ENCODE measurements around the gene TRAPPC2L.

The TRAPPC2L gene

DNA sequence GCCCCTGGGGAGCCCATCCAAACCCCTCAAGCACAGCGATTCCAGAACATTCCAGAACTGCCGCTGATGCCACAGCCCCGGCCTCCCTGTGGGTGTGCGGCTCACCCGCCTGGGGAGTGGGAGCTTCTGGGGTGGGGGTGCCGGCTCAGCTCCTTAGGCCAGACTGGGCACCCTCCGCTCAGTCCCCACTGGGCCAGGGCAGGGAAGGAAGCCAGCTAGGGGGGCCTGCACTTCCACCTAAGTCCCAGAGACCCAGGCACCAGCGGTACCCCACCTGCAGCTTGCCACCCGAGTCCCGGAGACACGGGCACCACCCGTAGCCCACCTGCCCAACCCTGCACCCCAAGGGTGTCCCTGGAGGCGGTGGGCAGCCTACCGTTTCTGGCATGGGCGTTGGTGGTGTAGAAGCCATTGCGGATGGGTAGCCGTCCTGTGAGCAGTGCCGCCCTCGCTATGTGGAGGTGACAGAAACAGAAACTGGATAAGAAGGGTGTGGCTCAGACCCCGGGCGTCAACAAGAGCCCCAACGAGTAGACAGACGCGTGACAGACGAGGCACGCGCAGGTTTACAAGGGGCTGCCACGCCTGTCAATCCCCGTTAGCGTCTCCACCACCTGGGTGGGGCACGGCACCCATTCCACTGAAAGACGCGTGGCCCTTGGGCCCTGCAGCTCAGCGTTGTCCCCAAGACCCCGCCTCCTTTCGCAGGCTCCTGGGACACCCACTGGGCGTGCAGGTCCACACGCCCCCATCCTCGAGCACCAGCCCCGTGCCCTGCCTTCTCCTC, 15.2 kb upstream of the TRAPPC2L start:
- H3K4me3 ChIP-seq (ENCODE audit: low read depth, low read length), result no peak overlapping the region
- TF ChIP-seq, protein P1, sequence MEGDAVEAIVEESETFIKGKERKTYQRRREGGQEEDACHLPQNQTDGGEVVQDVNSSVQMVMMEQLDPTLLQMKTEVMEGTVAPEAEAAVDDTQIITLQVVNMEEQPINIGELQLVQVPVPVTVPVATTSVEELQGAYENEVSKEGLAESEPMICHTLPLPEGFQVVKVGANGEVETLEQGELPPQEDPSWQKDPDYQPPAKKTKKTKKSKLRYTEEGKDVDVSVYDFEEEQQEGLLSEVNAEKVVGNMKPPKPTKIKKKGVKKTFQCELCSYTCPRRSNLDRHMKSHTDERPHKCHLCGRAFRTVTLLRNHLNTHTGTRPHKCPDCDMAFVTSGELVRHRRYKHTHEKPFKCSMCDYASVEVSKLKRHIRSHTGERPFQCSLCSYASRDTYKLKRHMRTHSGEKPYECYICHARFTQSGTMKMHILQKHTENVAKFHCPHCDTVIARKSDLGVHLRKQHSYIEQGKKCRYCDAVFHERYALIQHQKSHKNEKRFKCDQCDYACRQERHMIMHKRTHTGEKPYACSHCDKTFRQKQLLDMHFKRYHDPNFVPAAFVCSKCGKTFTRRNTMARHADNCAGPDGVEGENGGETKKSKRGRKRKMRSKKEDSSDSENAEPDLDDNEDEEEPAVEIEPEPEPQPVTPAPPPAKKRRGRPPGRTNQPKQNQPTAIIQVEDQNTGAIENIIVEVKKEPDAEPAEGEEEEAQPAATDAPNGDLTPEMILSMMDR (IDR thresholded peaks at IDR 0.05; ENCODE audit: low read depth, low read length), result no peak

DNA sequence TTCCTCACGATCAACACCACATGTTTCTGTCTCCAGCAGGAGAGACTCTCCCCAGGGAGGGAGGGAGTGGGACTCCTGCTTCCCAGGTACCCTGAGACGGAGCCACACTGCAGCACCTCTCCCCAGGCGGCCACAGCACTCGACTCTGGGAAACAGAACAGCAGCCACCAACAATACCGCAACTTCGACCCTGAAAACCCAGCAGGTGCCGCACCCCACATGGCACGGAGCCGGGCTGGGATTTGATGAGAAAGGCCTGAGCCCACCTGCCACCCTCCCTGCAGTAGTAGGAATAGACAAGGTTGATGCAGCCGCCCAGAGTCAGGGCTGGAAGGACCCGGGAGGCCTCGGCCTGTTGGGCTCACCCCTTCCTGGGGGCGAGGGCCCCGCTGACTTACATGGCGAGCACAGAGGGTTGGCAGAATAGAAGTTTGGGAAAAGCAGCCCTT, 14.6 kb upstream of the TRAPPC2L start:
- TF ChIP-seq, protein P1 (IDR thresholded peaks at IDR 0.05; ENCODE audit: low read depth, low read length), result no peak
- H3K4me3 ChIP-seq (ENCODE audit: low read depth, low read length), result no peak overlapping the region

DNA sequence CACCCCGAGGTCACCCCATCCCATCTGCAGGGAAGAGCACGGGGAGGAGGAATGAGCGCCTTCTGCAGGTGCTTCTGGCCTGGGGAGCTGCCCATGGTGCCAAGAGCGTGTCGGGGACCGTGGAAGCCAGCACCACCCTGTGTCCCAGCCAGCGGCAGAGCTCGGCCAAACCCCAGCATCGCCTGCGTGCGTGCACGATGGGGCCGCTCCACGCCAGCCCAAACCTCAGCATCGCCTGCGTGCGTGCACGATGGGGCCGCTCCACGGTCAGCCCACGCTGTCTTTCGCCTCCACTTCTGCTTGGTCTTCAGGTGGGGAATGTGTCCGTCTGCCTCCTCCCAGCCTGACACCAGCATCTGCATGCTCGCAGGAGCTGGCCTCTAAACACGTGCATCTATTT, 14.1 kb upstream of the TRAPPC2L start:
- H3K4me3 ChIP-seq (ENCODE audit: low read depth, low read length), result no peak overlapping the region
- TF ChIP-seq, protein P1 (IDR thresholded peaks at IDR 0.05; ENCODE audit: low read depth, low read length), result no peak

DNA sequence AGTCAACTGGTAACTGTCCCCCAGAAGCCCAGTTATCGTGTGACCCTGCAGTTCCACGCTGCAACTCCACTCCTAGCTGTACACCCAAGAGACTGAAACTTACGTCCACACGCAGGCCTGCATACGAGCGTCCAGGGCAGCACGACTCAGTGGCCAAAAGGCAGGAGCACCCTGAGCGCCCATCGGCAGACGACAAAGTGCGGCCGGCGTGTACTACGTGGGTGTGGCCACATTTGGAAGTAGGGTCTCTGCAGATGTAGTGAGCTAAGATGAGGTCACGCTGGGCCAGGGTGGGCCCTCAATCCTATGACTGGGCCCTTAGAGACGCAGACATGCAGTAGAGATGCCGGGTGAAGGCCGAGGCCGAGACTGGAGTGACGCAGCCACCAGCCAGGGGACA, 13.7 kb upstream of the TRAPPC2L start:
- H3K4me3 ChIP-seq (ENCODE audit: low read depth, low read length), result no peak overlapping the region
- TF ChIP-seq, protein P1 (IDR thresholded peaks at IDR 0.05; ENCODE audit: low read depth, low read length), result no peak

DNA sequence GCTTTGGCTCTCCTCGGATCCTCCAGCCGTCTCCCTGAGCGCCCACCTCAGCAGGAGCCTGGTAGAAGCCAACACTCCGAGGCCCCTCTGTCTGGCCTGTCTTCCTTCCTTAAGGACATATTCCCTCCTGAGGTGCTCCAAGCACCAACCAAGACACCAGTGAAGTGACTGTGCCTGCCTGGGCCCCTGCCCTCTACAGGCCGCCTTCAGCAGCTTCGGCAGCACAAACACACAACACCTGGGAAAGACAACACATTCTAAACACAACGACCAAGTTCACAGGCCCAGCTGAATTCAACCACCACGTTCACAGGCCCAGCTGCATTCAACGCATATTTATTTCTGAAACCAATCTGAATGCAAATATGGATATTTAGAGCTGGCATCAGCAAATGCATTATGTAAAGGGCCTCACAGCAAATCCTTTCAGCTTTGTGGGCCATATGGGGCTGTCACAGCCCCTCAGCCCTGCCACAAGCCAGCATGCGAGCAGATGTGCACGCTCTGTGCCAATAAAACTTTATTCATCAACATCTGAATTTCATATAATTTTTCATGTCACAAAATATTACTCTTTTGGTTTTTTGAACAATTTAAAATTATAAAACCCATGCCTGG, 12.4 kb upstream of the TRAPPC2L start:
- TF ChIP-seq, protein P1 (IDR thresholded peaks at IDR 0.05; ENCODE audit: low read depth, low read length), result no peak
- no peak overlapping the region for H3K4me3 ChIP-seq (ENCODE audit: low read depth, low read length)

DNA sequence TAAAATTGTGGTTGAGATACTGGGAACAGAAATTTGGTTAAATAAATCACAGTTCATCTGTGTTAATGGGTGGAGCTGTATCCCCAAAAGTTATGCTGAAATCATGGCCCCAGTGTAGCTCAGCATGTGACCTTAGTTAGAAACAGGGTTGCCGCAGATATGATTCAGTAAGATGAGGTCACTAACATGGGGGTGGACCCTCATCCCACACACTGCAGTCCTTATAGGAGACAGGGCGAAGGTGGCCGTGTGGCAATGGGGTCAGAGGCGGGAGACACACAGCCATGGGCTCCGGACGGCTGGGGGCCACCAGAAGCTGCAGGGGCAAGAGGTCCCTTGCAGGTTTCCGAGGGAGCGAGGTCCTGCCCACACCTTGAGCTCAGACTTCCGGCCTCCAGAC, 10.8 kb upstream of the TRAPPC2L start:
- H3K4me3 ChIP-seq (ENCODE audit: low read depth, low read length), result no peak overlapping the region

More for the DNA sequence above, 10.8 kb upstream of the TRAPPC2L start:
- TF ChIP-seq, protein P1 (IDR thresholded peaks at IDR 0.05; ENCODE audit: low read depth, low read length), result no peak

All from WI38 (cell line).